Choroid plexus epithelial cell (primary cell): ENCODE data around the gene PPM1D.
"Not testable (repeated sequence)": the region's sequence is repeated elsewhere in the genome, so short reads cannot be mapped to it uniquely, and the experiment has no call there.

ENCODE experiments used
- DNase-seq: peaks from one replicate; pipeline ENCODE4 v3.0.0-alpha.2; 2010; ENCODE audit warnings: low read depth
- H3K4me3 ChIP-seq: 2 replicates; pipeline ENCODE4 v1.5.1; 2011; ENCODE audit warnings: low read depth, mild to moderate bottlenecking, control low read depth, low read length, moderate library complexity
- TF ChIP-seq, protein P1 (sequence below): conservative IDR thresholded peaks from 2 replicates; pipeline ENCODE4 v1.5.1; 2011; ENCODE audit warnings: low read depth, mild to moderate bottlenecking, control low read depth, inconsistent platforms, low read length, moderate library complexity

PPM1D gene

GRCh38 chr17:60602385-60602742 lies 2.4 kb downstream of the PPM1D start:
- peak; percentile 12 for DNase-seq
- TF ChIP-seq, protein P1, sequence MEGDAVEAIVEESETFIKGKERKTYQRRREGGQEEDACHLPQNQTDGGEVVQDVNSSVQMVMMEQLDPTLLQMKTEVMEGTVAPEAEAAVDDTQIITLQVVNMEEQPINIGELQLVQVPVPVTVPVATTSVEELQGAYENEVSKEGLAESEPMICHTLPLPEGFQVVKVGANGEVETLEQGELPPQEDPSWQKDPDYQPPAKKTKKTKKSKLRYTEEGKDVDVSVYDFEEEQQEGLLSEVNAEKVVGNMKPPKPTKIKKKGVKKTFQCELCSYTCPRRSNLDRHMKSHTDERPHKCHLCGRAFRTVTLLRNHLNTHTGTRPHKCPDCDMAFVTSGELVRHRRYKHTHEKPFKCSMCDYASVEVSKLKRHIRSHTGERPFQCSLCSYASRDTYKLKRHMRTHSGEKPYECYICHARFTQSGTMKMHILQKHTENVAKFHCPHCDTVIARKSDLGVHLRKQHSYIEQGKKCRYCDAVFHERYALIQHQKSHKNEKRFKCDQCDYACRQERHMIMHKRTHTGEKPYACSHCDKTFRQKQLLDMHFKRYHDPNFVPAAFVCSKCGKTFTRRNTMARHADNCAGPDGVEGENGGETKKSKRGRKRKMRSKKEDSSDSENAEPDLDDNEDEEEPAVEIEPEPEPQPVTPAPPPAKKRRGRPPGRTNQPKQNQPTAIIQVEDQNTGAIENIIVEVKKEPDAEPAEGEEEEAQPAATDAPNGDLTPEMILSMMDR = no peak
- H3K4me3 ChIP-seq = peak overlapping the region; percentile 86

DNA sequence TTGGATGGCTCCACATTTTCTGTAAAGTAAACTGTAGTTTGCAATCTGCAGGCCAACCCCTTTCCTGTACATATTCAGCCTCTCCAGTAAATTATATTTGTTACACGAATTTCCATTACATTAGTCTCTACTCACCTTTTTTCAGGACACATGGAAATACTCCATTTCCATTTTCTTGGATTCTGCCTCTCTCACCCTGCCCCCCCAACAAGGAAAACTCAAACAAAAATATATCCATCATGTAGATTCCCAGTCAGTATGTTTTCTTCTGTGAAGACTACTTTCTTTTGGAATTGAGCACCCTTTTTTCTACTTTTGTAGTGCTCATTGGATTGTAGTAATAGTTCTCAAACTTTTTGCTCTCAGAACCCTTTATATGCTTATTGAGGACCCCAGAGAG lies 2.9 kb downstream of the PPM1D start:
- no peak for DNase-seq
- H3K4me3 ChIP-seq = peak overlapping the region; percentile 86
- TF ChIP-seq, protein P1 = no peak

DNA sequence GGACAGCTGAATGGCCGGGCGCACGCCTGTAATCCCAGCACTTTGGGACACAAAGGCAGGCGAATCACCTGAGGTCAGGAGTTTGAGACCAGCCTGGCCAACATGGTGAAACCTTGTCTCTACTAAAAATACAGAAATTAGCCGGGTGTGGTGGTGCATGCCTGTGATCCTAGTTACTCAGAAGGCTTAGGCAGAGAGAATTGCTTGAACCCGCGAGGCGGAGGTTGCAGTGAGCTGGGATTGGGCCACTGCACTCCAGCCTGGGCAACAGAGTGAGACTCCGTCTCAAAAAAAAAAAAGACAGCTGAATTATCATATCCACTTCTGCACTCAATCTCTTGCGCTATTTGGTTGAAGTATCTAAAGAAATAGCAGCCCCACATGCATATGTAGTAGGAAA lies 3.5 kb downstream of the PPM1D start:
- DNase-seq, H3K4me3 ChIP-seq: not testable (repeated sequence)

- TF ChIP-seq, protein P1 = no peak
- H3K4me3 ChIP-seq = no peak overlapping the region
- peak; percentile 44 for DNase-seq
These were observed 4.8 kb downstream of the PPM1D start for GRCh38 chr17:60604686-60605334.

DNA sequence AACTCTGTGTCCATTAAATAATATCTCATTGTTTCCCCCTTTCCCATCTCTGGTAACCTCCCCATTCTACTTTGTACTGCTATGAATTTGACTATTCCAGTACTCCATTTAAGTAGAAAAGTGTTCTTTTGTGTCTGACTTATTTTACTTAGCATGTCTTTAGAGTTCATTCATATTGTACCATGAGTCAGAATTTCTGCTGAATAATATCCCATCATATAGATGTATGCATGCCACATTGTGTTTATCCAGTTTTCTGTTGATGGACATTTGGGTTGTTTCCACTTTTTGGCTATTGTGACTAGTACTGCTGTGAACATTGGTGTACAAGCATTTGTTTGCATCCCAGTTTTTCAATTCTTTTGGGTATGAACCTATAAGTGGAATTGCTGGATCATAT lies 6.0 kb downstream of the PPM1D start:
- H3K4me3 ChIP-seq = no peak overlapping the region
- TF ChIP-seq, protein P1 = no peak
- no peak for DNase-seq

DNA sequence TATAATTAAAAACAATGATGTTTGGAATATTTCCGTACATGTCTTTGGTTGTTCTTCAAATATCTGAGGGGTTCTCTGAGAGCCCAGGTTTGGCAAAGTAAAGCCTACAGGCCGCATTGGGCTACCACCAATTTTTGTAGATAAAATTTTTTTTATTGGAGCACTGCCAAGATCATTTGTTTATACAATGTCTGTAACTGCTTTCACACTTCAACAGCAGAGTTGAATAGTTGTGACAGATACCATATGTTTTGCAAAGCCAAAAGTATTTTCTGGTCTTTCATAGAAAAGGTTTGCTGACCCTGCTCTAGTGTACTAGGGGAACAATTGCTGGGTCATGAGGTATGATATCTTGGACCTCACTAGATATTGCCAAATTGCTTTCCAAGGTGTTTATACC lies 10.5 kb downstream of the PPM1D start:
- H3K4me3 ChIP-seq = no peak overlapping the region
- TF ChIP-seq, protein P1 = no peak
- peak; percentile 67 for DNase-seq

- not testable (repeated sequence) for H3K4me3 ChIP-seq, DNase-seq
These were observed 11.3 kb downstream of the PPM1D start for GRCh38 chr17:60611321-60611720.

GRCh38 chr17:60613325-60613724 lies 13.3 kb downstream of the PPM1D start:
- DNase-seq = no peak
- TF ChIP-seq, protein P1 = no peak

GRCh38 chr17:60613796-60614195 lies 13.8 kb downstream of the PPM1D start:
- not testable (repeated sequence) for H3K4me3 ChIP-seq, DNase-seq

More at GRCh38 chr17:60613325-60613724, 13.3 kb downstream of the PPM1D start:
- H3K4me3 ChIP-seq = no peak overlapping the region

- not testable (repeated sequence) for DNase-seq, H3K4me3 ChIP-seq
These were observed 14.3 kb downstream of the PPM1D start for GRCh38 chr17:60614247-60614646.
